ENCODE data around the gene ESRRG.

Gene ESRRG

DNA sequence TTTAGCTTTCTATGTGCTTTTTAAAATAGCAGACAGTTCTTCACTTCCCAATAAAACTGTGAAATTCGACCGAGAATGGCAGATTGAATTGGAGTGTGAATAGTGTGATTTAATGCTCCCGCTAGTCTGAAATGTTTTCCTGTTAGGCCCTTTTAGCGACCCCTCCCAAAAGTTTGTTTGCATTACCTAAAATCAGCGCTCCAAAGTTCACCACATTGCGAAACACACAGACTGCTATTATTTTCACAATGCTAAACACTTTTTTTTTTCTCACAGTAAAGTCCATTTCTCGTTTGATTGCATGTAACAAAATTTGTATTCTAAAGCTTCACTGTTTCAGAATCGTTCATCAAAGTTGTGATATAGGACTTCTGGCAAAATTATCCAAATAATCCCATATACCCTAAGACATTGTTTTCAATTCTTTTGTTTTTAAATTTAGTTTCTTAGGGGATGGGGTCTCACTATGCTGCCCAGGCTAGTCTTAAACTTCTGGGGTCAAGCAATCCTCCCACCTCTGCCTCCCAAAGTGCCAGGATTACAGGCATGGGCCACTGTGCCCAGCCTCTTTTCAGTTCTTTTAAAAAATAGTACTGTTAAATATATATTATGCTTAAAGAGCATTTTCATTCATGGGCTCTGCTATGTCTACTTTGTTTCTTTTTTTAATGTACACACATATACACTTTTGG is 223.5 kb downstream of the ESRRG start:
- DNase-seq = no peak

DNA sequence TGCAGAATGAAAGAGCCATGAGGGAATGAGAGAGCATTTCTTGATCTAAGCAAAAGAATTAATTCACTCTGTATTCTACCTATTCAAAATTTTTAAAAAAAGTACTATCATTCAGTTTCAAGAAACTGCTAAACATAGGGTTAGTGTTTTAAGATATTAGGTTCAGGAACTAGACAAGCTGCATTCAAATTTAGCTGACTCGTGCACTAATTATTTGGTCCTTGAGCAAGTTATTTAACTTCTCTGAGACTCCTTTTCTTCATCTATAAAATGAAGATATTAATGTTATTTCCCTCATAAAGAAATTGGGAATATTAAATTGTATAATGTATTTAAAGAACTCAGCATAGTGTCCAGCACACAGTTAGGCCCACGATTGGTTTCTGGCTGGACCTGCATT is 225.0 kb downstream of the ESRRG start:
- DNase-seq = no peak

DNA sequence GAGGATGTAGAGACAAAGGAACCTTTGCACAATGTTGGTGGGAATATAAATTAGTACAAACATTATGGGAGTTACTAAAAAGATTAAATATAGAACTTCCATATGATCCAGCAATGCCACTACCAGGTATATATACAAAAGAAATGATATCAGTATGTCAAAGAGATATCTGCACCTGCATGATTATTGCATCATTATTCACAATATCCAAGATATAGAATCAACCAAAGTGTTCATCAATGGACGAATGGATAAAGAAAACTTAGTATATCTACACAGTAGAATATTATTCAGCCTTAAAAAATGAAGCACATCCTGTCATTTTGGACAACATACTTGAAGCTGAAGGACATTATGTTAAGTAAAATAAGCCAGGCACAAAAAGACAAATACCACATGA is 238.2 kb downstream of the ESRRG start:
- no peak for DNase-seq

DNA sequence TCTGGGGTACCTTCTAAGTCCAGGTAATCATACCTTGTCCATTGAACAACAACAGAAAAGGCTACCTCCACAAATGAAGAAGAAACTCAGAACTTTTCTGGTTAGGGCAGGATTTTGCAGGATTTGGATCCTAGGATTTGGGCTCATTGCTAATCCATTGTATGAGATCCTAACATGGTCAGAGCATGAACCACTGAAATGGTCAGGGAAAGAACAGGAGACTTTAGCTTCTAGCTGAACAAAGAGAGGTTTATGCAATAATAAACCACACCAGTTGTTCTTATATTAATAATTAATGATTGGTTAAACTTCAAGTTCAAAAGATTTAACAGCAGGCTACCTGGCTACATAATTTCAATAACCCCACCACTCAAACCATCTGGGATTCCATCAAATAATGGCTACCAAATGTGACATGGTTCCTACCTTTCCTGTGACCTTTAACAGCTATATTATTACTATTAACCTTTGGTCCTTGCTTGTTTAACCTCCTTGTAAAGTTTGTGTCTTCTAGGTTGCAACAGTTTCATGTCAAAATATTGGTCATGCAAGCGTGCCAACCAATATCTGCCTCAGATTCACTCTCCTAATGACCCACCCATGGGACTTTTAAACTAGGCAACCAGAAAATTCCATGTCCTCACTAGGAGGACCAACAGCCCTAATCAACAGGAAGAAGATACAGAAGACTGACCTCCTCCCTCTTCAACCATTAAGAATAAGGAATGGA is 239.4 kb downstream of the ESRRG start:
- DNase-seq = no peak

DNA sequence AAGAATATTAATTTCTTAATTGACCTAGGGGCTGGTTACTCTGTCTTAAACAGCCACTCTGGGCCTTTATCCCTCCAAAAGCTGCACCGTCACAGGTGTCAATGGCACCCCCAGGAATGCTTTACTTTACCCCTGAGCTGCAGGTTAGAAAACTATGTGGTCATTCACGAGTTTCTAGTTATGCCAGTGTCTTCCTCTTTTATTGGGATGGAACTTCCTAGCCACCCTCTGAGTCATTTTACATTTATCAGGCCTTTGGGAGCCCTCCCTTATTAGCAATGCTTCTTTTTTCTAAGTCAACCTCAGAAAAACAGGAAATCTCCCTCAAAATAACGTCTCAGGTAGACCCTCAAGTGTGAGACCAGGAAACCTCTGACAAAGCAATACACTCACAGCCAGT is 240.6 kb downstream of the ESRRG start:
- no peak for DNase-seq

DNA sequence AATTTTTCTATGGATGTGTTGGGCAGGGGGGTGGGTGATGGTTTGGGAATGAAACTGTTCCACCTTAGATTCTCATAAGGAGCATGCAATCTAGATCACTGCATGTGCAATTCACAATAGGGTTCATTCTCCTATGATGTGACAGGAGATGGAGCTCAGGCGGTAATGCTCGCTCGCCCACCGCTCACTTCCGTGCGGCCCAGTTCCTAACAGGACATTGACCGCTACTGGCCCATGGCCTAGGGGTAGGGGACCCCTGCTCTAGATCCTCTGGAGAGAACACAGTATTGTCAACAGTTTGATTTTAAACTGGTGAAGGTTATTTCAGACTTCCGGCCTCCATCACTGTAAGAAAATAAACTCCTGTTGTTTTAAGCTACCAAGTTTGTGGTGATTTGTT is 245.0 kb downstream of the ESRRG start:
- DNase-seq = no peak

DNA sequence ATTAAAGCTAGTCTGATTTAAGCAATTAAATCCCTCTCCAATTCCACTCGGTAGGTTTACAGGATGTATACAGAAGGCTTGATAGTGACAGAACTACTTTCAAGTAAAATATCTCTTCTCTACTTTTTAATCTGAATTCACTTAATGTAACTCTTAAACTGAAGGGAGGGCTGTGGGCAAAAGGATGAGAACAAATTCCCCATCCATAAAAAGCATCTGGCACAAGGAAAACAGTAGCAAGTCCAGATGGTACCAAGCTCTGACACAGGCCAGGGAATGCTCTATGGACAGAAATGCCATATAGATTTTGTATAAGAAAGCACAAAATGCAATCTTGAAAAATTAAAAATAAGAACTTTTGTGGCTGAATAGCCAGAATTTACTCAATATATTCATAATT is 246.9 kb downstream of the ESRRG start:
- no peak for DNase-seq

DNA sequence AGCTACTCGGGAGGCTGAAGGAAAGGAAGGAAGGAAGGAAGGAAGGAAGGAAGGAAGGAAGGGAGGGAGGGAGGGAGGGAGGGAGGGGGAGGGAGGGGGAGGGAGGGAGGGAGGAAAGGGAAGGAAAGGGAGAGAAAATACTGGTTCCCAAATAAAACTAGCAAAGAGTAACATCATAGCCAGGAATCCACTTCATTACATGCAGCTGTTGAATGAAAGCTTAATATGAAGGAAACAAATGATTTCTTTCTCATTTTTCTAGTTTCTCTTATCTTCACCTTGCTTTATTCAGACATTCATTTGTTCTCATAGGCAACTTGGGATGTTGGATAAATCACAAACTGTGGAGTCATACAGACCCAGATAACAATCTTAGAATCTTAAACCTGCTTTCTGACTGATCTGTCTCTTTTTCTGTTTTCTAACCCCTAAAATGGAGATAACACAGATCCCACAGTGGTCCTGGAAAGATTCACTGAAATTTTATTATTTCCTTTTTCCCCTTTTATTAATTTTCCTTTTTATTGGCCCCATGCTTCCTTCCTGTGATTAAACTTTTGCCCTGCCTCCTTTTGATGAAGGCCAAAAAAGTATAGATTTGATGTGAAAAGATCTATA is 247.5 kb downstream of the ESRRG start:
- DNase-seq = no peak

DNA sequence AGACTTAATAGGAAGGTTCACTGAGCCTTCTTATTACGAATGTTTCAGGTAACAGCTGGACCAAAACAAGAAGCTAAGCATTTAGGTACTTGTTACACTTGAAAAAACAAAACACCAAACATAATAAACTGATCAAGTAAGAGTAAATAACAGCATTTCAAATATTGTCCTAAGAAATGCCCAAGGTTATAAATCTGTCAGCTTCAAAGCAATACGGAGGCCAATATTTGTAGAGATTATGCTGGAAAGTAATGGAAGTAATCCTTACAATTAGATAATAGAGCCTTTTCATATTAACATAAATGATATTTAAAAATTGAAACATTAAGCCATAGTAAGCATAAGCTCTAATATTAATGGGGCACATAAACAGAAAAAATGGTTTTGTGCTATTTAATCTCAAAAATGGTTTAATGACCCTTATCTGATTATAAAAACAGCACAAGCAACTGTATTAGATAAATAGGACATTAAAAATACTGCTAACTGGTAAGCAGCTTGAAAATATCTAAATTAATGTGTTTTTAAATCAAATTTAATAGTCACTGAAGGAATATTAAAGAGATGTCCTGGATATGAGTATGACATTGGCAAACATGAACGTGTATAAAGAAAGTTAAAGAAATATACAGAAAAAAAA is 256.9 kb downstream of the ESRRG start:
- no peak for DNase-seq

DNA sequence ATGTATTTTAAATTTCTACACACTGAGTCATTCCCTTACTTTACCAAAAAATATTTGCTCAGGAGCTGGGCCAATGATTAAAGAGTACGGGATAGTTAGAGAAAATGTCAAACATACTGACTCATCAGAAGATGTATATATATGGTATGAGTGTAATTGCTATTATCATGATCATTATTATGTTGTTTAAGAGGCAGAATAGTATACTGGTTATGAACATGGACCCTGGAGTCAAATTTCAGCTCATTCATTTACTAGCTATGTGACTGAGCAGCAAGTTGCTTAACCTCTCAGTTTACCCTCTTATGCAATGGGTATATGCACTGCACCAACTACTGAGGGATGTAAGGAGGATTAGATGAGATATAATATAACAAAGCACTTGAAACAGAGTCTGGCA is 258.7 kb downstream of the ESRRG start:
- DNase-seq = no peak

DNA sequence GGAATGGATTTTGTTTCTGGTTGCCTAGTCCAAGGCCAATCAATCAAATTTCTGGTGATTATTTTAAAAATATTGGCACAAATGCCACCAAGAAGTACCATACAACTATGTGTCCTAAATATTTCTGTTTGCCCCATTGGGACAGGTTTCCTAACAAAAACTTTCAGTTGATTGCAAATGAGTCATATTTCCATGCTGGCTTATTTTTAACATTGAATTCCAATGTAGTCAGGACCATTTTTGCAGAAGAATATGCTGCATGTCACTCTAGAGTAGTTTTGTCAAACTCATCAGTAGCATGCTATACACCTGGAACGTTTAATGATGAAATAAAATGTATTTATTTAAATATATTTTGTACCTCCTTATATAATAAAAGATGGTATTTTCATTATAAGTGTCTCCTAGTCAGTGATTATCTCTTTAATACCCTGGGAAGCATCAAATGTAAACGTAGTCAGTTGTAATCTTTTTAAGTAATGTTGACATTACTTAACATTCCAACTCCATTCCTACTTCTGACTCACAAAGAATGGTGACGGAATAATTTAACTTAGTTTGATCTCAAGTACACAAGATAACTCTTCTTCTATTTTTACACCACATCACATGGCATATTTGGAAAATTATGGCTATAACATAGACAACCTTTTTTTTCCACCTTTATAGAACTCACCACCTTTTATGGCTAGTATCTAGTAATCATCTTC is 261.0 kb downstream of the ESRRG start:
- DNase-seq = no peak

DNA sequence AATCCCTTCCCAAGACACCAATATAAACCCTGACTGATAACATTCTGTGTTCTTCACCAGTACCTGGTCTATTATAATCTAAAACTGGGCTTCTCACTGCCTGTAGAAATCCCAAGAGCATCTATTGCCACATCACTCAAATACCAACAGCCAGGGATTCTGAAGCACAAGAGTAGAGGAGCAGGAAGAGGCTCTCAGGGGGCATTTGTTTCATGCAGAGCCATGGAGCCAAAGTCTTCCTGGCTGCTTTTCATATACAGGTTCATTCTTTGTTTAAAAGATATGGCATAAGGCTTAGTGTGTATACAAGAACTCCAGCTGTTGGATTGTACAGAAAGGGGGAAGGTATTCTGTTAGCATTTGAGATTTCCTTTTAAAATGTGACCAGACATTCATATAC is 261.8 kb downstream of the ESRRG start:
- no peak for DNase-seq

DNA sequence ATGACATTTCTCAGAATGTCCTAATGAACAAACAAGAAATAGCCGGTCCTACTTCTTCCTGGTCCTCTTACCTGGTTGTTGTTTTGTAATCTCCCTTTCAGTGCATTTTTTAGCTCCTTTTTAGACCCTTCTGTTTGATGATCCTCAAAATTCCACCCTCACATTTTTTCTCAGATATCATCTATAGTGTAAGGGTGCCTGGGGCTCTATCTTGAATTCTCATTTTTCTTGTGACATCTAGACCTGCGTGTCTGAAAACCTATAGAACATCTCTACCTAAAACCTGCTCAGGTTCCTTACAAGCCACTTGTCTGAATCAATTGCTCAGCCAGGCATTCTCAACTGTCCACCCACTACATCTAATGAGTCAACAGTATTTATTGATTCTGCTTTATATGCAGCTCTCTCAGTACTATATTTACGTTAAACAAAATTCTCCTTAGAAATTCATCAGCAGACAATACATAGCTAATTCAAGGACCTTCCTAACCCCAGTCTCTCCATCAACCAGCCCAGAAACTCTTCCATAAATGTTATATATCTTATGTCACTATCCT is 263.5 kb downstream of the ESRRG start:
- DNase-seq = no peak

DNA sequence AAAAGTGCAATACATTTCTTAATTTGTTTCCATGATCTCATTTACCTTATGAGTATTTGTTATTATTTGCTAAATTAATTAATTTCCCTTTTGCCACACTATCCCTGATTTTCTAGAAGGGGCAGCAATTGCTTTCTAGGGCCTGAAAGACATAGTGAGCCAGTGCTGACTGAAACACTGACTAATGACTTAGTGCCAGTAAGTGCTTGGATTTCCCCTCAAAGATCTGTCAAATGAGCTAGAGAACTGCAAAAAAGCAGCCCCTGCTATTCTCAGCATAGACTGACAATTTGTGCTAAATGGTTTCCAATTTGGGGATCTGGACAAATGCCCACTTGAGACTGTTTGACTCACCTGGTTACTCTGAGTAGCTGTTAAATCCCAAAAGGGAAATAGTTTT is 264.4 kb downstream of the ESRRG start:
- DNase-seq = no peak

DNA sequence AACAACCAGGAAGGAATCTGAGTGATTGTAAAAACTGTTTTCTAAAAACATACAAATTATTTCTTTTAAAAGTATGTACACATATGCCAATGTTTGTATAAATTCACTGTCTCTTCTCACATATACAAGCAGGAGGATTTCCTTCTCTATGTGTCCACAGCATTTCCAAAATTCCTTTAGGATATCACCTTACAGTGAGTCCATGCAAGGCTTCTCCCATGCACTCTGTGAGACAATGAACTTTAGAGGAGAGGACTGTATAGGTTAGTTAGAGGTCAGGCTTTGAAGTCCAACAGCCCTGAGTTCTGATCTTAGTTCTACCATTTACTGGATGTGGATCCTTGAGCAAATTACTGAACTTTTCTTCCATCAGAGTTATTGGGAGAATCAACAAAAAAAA is 265.9 kb downstream of the ESRRG start:
- DNase-seq = no peak

DNA sequence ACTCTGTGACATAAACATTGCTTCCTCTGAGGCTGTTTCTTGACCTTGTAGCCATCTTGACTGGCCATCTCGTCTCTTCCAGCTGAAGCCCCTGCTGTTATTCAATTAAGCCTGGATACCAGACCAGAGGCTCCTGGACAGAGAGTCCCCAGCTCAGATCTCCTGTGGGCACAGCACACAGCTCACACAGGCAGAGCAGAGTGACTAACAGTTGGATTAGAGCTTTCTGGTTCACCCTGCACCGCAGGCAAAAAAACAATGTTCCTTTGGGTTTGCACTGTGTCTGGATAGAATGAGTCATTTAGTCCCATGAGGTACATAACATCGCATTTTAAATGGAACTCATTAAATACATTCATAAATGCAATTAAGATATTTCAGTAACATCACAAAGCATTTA is 266.5 kb downstream of the ESRRG start:
- DNase-seq = no peak

DNA sequence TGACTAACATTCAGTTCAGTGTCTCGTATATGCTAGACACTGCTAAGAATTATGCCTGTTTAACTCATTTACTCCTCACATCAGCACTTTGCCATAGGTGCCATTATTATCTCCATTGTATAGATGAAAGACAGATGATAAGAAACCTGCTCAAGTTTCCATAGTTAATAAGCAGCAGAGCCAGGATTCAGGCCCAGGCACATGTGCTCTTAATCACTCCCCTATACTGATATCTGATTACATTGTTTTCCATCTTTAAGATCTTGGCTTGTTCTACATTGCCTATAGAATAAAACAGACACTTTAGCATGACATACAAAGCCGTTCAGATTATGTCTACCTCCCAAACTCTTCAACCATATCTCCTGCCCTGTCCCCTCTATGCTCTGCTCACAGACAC is 269.5 kb downstream of the ESRRG start:
- DNase-seq = no peak
